HG03196 (cell line): ENCODE results near the gene MIA.
A peak's percentile ranks its signal among the peaks of the same experiment; 100 is the strongest.
"Not testable (repeated sequence)": the region's sequence is repeated elsewhere in the genome, so short reads cannot be mapped to it uniquely, and the experiment has no call there.

Source experiments
- ATAC-seq: cut with Tn5 transposase; IDR thresholded peaks from one replicate; pipeline ENCODE4 v1.9.1; 2021; ENCODE audit not compliant: unreplicated experiment

Gene MIA

DNA sequence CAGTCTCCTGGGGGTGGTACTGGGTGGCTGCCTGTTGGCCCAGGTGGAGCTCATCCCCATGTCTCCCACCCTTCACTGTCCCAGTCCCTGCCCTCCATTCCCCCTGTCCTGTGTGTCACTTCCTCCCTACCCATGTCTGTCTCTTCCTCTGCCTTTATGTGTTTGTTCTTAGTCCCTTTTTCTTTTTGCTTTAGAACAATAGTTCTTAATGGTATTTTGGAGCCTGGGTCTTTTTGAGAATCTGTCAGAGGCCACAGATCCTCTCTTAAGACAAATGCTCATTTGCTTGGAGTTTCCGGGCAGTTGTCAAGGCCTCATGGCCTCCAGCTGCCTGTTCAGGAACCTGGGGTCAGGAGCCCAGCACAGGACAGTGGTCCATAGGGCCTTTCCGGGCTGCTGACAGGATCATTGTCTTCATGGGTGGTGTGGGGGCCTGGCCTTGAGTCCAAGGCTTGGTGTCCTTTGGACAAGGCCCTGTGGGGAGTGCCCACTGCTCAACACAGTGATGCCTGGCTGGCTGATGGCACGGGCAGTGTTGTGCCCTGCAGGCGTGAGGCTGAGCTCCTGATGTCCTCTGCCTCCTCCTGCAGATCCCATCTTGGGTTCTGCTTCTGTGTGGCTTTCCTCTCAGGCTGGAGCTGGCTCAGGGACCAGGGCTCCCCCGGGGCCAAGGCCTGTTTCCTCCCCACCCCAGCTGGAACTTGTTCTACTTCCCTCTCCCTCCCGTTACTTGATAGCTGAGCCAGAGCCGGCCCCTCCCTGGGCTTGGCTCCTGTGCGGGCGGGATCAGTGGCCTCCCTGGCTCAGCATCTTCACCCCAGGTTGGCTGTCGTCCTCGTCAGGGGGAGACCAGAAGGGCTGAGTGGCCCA lies 27.2 kb downstream of the MIA start:
- ATAC-seq = no peak

DNA sequence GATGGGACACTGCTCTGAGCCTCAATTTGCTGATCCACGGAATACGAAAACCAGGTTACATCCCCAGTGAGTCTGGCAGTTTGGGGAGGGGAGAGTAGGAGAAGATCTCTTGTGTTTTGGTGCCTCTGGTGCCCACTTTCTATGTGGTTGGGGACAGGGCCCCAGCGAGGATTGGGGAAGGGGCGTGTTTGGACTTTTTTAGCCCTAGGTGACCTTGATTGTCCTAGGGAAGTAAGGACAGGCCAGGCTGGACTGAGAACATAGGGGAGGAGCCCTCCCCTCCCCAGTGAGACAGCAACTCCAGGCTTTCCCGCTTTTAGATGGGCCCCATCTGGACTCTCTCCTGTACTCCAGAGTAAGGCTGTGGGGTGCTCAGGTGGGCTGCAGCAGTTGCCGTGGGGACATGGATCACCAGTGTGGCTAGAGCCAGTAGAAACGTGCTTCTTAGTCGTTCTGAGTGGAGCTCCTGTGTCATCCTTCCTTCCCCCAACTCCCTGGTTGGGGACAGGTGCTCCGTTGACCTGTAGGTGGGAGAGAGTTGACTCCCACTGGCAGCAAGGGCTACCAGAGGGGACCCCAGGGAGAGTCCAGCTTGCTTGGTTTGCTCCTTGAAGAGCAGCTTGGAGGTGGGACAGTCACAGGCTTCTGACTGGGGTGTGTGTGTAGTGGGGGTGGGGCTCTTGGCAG lies 28.0 kb downstream of the MIA start:
- ATAC-seq = no peak

DNA sequence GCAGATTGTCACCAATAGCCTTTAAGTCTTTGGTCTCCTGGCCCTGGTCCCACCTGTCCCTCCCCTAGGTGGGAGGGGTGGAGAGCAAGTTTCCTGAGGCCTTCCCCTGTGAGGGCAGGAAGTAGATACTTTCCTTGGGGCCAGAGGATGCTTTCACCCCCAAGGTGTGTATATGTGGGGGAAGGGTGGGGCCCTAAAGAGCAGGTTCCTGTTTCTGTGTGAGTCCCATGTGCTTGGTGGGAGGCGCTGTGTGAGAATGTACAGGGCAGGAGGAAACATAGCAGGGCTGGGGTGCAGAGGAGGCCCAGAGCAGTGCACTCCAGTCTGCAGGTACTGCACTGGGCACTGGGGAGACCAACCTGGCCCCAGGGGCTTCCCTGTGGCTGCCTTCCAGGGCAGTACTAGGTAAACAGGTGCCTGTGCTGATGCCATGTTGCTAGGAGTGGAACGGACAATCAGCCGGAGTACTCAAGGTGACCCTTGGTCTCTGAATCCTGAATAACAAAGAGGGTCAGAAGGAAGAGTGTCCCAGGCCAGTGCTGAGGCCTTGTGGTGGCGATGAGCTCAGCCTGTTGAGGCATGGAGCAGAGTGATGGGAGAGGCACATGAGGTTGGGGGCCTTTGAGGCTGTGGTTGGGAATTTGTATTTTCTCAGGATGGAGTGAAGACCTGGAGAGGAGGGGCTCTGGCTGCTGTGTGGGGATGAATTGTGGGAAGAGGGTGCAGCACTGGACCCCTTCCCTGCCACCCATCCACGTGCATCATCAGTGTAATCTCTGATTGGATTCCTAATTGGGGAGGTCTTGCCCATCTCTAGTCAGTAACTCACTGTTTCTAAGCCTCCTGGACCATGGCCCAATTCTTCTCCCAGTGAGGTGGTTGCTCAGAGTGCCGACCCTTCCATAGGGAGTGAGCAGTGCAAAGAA lies 28.8 kb downstream of the MIA start:
- no peak for ATAC-seq

DNA sequence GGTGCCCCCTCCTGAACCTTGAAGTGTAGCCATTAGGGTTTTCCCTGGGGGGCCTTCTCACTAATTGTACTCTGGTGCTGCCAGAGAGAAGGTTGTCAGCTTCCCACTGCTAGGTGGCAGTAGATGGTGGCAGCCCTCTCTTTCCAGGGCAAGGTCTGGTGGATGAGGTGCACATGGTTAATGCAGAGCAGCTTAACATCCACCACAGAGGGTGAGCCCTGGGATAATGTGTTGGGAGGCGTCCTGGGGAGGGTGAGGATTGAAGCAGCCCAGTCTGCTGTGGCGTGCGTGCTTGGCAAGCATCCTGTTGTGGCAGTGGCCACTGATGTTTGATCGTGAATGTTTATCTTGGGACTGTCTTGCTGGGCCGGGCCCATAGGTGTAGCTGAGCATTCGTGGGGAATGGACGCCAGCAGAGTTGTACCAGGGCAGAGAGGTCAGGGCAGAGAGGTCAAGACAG lies 29.5 kb downstream of the MIA start:
- ATAC-seq = no peak

GRCh38 chr19:40805258-40805868 lies 30.0 kb downstream of the MIA start:
- ATAC-seq = no peak

DNA sequence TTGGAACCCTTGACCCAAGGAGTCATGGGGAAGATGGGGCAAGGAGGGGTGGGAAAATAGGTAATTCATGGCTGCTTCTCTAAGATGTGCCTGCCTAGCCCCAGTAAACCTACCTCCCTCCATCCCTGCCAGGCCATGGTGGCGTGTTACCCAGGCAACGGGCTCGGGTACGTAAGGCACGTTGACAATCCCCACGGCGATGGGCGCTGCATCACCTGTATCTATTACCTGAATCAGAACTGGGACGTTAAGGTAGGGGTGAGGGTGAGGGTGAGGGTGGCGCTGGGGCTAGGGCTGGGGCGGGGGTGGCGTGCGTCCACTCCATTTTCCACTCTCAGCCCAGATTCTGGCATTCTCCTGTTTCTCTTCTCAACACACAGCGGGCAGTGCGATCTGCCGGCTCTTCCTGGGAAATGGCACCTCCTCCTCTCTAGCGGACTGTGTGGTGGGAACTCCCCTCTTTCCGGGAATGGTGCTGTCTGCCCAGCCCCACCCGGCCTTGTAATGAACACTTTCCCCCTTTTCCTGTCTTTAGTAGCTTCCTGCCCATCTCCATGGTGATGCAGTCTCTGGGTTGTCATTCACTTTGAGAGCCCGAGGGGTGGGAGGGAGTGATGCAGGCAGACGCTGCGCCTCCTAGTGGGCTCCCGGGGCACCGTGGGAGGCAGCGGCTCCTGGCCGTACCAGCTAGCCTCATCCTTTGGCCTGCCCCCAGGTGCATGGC lies 31.3 kb downstream of the MIA start:
- ATAC-seq = no peak

GRCh38 chr19:40807147-40808020 lies 32.1 kb downstream of the MIA start:
- ATAC-seq = no peak

DNA sequence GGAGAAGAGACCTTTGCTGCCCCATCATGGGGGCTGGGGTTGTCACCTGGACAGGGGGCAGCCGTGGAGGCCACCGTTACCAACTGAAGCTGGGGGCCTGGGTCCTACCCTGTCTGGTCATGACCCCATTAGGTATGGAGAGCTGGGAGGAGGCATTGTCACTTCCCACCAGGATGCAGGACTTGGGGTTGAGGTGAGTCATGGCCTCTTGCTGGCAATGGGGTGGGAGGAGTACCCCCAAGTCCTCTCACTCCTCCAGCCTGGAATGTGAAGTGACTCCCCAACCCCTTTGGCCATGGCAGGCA lies 32.7 kb downstream of the MIA start:
- ATAC-seq = no peak

- no peak for ATAC-seq
These were observed 33.2 kb downstream of the MIA start for GRCh38 chr19:40808497-40808896.

DNA sequence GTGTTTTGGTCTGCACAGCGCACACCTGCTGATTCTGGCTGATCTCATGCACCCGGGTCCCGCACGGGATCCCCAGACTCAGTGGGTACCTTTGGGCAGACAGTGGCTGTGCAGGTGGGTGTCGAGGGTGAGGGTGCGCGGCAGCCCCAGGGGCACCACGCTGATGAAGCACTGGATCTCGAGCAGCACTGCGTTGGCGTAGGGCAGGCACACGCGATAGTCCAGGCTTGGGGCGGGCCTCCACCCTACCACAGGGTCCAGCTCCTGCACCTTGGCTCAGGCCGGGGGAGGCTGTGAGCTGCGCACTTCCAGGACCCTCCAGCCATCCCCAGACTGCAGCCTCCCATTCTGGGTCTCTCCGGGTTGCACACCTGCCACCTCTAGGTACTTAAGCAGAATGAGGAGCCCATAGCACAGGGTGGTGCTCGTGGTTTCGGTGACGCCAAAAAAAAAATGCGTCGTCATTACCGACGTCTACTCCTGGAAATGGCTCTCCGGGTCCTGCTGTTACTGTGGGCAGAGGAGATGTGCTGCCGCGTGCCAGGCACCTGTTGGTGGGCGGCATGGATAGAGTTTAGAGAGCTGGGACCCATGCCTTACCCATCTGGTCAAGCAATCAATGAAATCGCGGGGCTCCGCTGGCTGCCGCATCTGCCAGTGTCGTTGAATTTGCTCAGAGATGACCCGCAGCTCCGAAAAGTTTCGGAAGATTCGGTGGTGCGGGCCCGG lies 34.2 kb downstream of the MIA start:
- ATAC-seq = no peak

DNA sequence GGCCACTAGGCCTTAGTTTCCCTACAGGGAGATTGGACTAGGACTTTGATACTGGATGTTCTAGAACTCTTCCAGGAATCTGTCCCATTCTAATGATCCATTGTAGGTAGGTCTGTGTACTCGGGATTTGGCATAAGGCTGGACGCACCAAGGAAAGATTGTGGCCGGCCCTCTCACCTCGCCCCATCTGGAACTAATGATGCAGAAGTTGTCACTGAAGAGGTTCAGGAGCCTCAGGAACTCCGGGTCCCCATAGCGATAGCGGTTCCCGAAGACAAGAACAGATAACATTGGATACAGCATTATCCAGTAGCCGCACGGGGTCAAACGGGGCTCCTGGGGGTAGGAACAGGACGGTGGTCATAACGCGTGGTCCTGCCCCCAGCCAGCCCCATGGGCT lies 34.8 kb downstream of the MIA start:
- ATAC-seq = no peak

DNA sequence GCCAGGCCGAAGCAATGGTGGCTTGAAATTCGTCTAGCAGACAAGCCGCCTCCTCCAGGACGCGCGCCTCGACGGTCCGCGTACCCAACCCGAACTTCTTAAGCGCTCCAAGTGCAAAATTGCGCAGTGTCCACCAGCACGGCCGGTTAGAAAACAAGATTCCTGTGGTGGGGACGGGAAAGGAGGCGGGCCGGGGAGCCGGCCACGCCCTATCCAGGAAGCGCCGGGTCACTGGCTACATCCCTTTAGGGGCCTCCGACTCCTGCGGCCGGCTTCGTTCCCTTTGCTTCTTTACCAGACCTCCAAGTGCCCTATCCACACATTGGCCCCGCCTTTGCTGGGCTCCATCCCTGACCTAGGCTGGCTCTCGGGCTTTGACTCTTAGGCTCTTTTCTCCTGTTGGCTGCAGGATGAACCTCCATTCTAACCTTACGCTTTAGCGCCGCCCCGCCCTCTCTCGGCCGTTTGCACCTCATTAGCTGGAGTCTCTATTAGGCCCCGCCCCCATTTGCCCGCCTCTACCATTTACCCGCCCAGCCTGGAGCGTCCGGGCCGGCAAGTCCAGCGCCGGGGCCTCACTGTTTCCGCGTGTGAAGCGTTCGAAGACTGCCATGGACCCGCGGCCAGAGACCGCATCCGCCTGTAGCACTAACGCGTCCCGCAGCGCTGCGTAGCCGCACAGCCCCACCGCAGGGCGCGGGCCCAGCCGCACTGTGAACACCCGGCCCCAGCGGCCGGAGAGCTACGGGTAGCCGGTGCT lies 35.5 kb downstream of the MIA start:
- ATAC-seq = peak; percentile 51

GRCh38 chr19:40811478-40812341 lies 36.4 kb downstream of the MIA start:
- ATAC-seq = no peak

DNA sequence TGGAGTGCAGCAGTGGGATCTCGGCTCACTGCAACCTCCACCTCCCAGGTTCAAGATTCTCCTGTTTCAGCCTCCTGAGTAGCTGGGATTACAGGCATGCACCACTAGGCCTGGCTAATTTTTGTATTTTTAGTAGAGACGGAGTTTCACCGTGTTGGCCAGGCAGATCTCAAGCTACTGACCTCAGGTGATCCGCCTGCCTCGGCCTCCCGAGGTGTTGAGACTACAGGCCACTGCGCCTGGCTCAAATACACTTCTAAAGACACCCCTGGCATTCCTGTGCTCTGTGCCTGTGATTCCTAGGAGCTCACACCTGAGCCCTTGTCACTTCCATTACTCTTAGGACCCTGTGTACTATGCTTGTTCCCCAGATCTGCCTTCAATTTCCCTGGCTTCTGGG lies 37.2 kb downstream of the MIA start:
- not testable (repeated sequence) for ATAC-seq

DNA sequence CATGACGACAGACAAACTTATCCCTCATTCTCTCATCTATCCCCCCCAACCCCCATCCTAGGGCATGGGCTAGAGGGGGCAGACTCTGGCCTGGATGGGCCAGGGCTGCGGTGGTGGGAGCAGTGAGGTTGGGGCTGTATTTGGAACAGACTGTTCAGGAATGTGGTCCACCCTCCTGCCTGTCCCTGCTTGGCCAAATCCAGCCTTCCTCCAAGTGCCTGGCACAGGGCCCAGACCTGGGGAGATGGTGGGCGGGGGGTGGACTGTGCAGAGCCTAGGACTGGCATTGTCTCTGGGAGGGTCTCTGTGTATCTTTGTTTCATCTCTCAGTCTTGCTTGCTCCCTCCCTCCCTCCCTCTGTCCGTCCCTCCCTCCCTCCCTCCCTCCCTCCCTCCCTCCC lies 37.9 kb downstream of the MIA start:
- no peak for ATAC-seq

- ATAC-seq = no peak
These were observed 39.9 kb downstream of the MIA start for GRCh38 chr19:40815223-40815622.
